Glomerular visceral epithelial cell (primary cell): ENCODE measurements around the gene TTC8.
A peak's percentile ranks its signal among the peaks of the same experiment; 100 is the strongest.
"Not testable (repeated sequence)": the region's sequence is repeated elsewhere in the genome, so short reads cannot be mapped to it uniquely, and the experiment has no call there.

ENCODE experiments used
- DNase-seq: peaks from one replicate; pipeline ENCODE4 v3.0.0-alpha.2; 2016; ENCODE audit errors: extremely low spot score

TTC8 gene

DNA sequence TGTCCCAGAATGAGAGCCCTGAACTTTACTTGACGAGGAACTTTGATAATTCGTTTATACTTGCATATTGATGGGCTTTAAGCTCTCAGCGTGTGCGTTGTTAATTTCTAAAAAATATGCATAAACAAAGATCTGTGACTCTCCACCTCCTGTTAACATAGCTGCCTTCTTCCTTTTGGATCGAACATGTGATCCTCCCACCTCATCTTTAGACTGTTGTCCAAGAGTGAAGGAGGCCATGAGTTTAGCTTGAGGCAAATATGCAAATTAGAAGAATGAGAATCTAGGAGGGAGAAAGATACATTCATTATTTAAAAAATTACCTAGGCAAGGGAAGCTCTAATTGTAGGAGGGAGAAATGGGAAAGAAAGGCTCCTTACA is 617 bp downstream of the TTC8 start:
- no peak for DNase-seq

DNA sequence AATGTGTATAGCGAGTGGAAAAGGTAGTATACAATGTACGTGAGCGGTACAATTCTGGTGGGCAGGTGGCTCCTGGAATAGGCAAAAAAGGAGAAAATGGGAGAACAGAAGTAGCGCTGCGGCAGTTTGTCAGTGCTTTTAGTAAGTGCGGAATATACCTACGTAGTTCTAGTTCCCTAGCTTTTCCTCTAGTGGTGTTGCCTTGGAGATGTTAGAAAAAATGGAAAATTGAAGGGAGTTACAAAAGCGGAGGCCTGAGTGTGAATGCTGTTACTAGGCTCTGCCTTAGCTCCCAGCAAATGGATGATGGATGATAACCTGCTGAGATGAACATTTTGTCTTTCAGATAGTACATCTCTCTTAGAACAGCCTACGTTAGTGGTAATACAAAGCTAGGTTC is 1.1 kb downstream of the TTC8 start:
- DNase-seq = no peak

DNA sequence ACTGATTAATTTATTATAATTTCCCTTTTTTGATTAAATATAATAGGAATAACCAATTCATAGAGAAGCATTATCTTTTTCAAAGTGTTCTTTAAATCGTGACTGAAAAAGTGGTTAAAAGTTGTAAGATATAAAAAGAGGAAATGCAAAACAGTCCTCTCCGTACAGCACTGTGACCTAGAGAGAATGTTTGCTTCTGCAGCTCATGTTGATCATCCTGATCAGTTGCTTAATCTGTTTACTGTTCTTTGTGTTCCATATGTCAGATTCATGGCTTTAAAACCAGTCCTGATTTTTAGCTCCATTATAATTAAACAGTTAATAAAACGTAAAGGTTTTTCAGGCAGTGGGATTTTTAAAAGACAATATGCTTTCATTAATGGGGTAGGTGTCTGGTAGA is 4.7 kb downstream of the TTC8 start:
- DNase-seq = no peak

DNA sequence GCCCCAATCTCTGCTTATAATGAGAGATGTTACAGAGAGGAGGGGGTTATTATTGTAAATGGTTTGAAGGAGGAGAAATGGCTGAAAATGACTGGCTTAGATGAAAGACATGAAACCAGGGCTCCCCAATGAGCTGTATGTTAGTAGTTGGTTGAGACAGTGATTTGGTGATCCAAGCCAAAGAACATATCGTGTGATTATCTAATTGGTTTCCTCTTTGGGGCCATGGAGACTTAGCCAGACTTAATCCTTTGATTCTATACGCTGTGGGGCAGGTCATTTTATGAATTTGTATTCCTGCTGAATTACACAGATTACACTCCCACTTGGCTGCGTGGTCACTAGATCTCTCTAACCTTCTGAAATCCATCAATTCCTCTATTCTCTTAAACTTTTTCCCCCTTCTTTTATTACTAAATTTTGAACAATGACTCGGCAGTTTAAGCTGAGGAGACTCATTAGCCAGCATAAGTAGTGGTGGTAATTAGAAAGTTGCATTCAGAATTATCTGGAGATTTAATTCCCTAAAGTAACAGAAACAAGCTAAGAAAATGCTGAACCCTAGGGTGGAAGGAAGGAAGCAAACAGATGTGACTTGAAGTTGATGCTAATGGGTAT is 5.3 kb downstream of the TTC8 start:
- DNase-seq = no peak

DNA sequence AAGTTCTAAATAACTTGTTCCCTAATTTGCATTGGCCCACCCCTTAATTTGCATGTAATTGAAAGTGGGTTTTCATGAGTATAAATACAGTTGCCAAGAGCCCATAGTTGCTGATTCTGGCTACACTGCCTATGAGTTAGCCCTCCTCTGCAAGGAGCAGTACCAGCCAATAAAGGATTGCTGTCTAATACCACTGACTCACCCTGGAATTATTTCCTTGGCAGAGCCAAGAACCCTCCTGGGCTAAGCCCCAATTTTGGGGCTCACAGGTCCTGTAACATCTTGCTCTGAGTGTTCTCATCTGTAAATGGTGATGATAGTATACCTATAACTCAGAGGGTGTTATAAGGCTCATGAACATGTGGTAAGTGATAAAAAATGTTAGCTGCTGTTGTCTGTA is 6.8 kb downstream of the TTC8 start:
- DNase-seq = peak; percentile 50

DNA sequence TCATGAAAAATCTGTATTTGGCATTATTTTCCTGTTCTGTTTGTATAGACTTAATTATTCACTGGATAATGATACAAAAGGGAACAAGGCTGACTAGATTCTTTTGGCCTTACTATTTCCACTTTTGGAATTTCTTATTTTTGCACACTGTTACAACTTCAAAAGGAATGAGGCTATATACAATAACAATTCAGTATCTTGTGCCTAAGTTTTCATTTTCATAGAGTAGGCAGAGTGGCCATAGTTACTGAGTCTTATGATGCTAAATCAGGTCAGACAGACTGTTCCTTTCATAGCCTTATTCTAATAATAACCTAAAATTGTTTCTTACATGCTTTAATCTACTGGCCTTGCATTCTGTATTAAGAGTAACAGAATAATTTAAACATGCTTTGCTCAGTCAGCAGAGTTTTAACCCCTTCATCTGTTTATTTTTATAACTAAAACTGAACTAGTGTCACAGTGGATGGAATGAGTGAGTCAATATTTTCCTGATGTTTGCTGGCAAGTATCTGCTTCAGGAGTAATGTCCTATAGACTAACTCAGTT is 10.5 kb downstream of the TTC8 start:
- DNase-seq = no peak

DNA sequence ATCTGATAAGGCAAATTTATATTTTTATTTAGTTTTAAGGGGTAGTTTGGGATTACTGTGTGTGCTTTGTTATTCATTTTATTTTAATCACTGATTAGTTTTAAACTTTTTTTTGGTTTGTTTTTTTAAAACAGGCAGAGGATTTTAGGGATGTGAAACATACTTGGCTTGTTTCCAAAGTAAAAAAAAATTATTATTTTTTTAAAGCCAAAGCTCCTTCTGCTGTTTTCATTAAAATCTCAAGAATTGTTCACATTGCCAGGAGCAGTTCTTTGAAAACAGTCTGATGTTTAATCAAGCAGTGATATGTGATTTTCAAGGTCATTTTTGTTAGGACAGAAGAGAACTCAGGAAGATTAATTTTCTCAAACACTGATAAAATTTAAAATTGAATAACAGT is 11.2 kb downstream of the TTC8 start:
- DNase-seq = no peak

DNA sequence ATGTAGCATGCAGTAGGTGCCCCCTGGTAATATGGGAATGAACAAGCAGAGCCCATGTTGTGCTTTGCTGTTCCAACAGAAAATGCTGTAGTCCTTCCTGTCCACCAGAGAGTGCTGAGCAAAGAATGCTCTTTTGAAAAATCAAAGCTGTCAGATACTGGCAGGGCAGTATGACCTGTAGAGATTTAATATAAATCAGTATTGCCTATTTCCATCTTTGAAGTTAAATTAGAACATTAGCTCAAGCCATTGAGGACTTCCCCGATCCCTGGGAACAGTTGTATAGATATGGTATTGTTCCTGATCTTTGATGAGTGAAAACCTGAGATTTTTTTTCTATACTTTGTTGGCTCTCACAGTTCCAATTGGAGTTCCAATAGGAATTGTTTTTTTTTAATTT is 13.0 kb downstream of the TTC8 start:
- DNase-seq = no peak

DNA sequence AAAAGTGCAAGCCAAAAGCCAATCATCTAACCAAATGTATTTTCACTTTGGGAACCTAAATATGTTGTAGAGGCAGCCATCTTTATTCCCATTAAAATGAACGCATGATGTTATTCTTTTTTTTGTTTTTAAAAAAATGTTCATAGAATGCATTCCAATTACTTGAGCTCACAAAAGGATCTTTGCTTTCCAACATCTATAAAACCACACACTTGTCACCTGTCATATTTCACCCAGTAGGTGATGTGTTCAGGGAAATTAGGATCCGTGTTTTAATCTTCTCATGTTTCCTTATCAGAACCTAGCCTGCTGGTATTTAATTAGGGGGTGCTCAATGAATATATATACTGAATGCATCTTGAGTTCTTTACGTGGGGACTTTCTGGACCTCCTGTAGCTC is 13.6 kb downstream of the TTC8 start:
- no peak for DNase-seq

DNA sequence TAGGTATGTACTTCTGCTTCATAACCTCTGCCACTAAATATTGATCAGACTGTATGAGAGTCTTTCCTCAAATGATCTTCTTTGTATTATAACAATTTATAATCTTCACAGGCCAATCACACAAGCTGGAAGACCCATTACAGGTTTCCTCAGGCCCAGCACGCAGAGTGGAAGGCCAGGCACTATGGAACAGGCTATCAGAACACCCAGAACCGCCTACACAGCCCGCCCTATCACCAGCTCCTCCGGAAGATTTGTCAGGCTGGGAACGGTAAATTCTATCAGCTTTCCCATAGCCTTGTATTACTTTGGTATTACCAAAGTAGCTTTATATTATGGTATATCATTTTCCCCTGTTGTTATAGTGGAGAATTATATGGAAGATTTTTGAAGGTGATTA is 16.5 kb downstream of the TTC8 start:
- no peak for DNase-seq

DNA sequence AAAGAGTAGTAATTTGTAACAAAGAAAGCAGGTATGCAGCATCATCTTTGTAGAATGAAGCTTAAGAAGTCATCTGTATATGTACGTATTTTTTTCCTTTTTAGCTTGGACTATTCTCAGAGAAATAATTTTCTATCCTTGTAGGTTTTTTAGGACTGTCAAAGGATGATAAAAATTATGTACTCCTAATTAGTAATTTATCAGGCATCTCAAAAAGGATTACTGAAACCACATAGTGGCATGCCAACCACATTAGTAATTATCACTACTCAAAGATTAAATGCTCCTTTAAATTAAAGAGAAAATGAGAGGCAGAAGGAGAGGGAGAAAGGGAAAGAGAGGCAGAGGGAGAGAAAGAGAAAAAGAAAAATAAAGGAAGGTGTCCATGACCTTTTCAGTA is 17.3 kb downstream of the TTC8 start:
- DNase-seq = no peak

DNA sequence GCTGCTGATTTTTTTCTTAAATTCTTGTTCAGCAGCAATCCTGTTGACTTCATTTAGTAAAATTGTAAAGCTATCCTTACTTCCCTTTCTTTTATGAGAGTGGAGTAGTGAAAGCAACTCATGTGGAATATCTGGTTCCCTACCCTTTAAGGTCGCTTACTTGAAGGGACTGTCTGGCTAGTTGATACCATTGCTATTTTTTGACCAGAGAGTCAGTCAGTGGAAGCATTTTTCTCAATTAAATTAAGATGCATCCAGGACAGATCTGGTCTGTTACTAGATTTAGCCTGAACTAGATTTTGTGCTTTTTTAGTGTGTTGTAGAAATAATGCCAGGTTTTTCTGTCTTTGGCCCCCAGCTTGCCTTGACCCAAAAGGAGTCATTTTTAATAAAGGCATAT is 18.0 kb downstream of the TTC8 start:
- DNase-seq = no peak

DNA sequence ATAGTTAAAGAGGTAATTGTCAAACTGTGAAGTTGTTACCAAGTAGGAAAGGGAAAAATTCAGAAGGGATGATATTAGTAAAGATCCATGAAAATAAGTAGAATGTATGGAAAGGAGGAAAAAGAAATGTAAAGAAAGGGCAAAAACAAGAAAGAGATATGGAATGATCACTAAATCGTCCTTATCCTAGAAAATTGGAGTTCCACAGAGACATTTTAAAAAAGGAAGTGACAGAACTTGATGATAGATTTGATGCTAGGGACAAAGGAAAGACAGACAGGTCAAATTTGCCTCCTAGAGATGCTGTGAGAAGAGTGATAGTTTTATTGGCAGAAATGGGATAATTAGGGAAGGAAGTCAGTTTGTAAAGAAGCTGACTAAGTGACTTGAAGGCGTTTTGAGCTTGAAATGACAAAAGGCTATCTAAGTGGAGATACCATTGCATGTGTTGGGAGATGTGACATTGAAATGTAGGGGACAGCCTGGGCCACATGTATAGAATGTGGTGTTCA is 20.6 kb downstream of the TTC8 start:
- DNase-seq = no peak

DNA sequence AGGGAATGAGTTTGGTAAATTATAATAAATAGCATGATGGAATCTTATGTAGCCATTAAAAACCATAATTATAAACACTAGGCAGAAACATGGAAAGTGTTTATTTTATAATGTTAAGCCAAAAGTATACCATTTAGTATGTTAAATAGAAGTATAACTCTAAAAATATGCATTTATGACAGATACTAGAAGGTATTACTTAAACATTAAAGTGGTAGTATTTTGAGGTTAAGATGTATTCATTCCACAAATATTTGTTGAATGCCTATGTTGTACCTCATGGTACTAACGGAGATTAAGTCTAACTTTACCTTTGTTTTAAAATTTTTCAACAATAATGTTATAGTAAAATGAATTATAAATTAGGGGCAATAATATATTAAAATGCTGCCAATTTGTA is 24.1 kb downstream of the TTC8 start:
- DNase-seq = no peak

DNA sequence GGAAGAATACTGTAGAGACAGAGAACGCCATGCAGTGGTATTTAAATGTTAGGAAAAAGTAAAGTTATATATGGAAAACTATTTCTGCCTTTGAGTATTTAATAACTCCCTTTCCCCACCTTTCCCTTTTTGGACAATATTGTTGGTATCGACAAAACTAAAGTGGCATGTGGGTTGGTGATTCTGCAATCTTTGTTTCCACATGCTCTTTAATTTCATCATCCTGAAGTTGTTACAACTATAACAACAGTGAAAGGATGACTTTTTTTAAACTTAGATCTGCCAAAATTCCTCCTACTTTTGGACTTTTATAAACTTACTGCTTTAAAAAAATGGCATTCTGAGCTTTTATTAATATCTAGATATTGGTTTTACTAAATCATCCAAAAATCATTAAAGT is 25.3 kb downstream of the TTC8 start:
- DNase-seq = no peak

DNA sequence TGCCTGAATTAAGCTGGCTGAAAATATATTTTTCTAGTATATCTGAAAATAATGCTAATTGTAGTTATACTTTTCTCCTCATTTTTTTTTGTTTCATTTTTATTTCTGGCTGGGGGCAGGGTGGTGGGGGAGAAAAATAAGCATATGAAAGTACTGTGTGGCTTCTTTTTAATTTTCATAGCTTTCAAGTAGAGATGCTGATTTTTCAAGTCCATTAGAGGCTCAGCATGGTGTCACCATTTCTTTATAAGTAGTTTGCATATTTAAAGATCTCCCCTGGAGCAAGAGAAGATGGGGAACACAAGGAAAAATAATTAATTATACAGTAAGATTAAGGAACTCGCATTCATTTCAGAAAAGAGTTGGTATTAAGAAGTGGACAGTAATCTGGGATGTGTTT is 27.1 kb downstream of the TTC8 start:
- no peak for DNase-seq

DNA sequence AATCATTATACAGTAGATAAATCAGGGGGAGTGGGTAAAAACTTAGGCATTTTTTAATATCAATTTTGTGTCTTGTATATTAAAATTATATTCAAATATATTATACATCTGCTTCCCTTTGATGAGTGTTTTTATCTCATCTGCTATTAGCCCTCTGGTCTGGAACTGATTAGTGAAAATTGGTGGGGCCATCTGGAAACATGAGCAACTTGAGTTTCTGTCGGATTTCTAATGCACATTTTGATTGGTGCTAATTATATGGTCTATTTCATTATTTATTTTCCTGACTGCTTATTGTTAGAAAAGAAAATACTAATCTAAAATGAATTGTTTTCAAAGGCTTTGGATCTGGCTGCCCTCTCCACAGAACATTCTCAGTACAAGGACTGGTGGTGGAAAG is 28.2 kb downstream of the TTC8 start:
- DNase-seq = no peak

DNA sequence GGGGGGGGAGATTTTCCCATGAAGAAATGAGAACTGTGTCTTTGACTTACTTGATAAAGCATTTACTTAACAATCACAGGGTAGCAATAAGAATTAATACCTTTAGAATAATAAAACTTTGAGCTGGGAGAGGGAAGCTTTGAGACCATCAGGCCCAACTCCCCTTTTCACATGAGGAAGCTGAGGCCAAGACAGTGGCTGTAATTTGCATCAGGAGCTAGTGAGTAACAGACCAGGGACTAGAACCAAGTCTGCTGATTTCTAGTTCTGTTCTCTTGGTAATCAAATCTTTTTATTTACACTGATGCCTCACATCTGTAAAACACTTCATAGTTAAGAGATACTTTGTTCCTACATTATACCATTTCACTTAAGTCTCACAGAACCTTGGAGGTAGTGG is 28.7 kb downstream of the TTC8 start:
- DNase-seq = no peak

DNA sequence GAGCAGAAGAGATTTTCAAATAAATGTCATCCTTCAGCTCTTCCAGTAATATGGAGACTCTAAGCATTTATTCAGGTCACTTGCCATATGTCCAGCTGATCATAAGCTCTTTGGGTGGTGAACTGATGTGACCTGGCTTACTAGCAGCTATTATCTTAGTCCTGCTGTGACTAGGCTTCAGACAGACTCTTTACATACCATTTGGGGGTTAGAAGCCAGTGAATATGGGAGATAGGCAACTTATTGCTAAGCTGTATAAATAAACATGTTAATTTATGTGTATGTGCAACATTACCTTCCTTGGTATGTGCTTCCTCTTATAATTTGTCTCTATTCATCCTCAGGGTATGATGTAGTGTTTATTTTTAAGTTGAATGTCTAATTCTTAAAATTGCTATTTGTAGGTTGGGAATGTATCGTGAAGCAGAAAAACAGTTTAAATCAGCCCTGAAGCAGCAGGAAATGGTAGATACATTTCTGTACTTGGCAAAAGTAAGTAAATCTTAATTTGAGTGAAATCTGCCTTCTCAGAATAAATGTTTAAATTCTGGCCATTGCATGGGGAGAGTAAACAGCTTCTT is 32.4 kb downstream of the TTC8 start:
- no peak for DNase-seq

DNA sequence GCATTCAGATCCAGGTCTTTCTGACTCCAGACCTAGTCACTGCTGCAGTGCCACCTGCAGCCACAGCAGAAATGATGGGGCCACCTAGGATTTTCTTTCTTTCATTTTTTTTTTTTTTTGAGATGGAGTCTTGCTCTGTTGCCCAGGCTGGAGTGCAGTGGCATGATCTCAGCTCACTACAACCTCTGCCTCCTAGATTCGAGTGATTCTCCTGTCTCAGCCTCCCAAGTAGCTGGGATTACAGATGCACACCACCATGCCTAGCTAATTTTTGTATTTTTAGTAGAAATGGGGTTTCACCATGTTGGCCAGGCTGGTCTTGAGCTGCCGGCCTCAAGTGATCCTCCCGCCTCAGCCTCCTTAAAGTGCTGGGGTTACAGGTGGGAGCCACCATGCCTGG is 33.4 kb downstream of the TTC8 start:
- not testable (repeated sequence) for DNase-seq

DNA sequence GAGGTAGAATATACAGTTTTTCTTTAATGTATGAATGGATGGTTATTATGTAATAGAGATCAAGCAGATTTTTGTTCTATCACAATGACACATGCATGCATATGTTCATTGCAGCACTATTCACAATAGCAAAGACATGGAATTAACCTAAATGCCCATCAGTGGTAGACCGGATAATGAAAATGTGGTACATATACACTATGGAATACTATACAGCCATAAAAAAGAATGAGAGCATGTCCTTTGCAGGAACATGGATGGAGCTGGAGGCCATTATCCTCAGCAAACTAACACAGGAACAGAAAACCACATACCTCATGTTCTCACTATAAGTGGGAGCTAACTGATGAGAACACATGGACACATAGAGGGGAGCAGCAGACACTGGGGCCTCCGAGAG is 34.7 kb downstream of the TTC8 start:
- DNase-seq = not testable (repeated sequence)

DNA sequence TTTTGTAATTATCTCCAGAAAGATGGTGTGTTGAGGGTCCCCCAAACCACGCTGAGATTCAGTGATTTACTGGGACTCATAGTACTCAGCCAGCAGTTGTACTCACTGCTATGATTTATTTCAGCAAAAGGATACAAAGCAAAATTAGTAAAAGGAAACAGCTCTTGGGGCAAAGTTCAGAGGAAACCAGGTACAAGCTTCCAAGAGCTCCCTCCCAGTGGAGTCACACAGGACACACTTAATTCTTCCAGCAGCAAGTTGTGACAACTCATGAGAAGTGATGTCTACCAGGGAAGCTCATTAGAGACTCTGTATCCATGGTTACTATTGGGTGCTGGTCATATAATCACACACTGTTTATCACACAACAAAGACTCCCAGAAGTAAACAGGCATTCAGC is 38.7 kb downstream of the TTC8 start:
- no peak for DNase-seq

DNA sequence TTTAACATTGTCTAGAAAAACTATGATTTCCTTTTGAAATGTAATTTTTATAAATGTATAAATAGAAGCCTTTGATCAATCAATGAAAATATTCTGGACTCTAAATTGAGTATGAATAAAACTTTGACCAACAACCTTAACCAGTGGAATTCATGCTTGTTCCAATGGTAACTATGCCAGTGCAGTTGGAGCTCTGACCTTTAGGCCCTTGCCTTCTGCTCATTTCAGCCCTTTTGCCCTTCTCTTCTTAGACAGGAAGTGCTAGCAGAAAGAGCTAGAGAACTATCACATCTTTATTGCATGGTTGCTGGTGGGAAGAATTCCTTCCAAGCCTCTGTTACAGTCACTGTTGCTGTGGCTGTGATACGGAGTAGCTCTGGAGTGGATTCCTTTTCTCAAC is 39.7 kb downstream of the TTC8 start:
- no peak for DNase-seq

DNA sequence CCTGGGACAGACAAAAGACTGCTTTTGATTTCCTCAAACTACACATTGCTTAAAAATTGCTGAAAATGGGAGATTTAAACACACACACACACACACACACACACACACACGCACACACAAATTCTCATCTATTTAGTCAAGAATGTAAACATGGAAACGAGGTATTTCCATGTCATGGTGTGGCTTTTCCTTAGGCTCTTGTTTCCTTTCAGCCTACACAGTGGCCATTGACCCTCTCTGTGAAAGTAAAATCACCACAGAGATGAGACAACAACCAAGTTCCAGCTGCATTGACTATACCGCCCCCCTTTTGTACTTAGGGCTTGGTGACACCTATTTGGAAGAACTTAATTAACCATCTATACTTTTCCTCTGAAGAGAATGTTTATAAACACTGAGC is 41.9 kb downstream of the TTC8 start:
- DNase-seq = no peak
